Common myeloid progenitor, CD34-positive (primary cell): ENCODE data around the gene ADIPOQ.
"Not testable (repeated sequence)": the region's sequence is repeated elsewhere in the genome, so short reads cannot be mapped to it uniquely, and the experiment has no call there.

ENCODE experiments used
- CTCF ChIA-PET: fragments of 350-600 bp; sonication (Branson Sonifier 250); formaldehyde crosslinking; loops from one replicate; lab custom pipeline; 2021; ENCODE audit warnings: antibody characterized with exemption; lab: Charles Lee
- POLR2A ChIA-PET: fragments of 350-600 bp; sonication (Branson Sonifier 250); formaldehyde crosslinking; loops from one replicate; lab custom pipeline; 2021; ENCODE audit warnings: antibody characterized with exemption; lab: Charles Lee
- DNase-seq, 3 donors: peaks; one replicate each; pipeline versions ENCODE4 v3.0.0 to v3.0.0-alpha.2; 2013
- H3K27ac ChIP-seq, 2 experiments: 1 replicate in 1 of 2; 2 replicates in 1 of 2; pipeline ENCODE4 v1.7.0; 2013; ENCODE audit warnings: inconsistent platforms in 2 of 2, low read length in 2 of 2, mild to moderate bottlenecking in 2 of 2, low read depth in 1 of 2, moderate library complexity in 1 of 2; ENCODE audit not compliant: severe bottlenecking in 2 of 2, insufficient read depth in 1 of 2, poor library complexity in 1 of 2
- H3K27me3 ChIP-seq, 5 experiments: replicated peaks in 2 of 5; 1 replicate in 3 of 5; 2 replicates in 2 of 5; pipeline versions ENCODE4 v1.6.1 to v1.7.0; 2013; ENCODE audit warnings: low read length in 4 of 5, mild to moderate bottlenecking in 2 of 5, moderate library complexity in 2 of 5, inconsistent platforms in 1 of 5; ENCODE audit not compliant: insufficient read depth in 5 of 5, control insufficient read depth in 4 of 5
- H3K36me3 ChIP-seq, 4 experiments: 1 replicate in 2 of 4; 2 replicates in 2 of 4; pipeline versions ENCODE4 v1.6.1 to v1.7.0; 2013; ENCODE audit warnings: low read length in 3 of 4, control low read depth in 1 of 4, mild to moderate bottlenecking in 1 of 4; ENCODE audit not compliant: control insufficient read depth in 4 of 4, insufficient read depth in 4 of 4
- H3K4me1 ChIP-seq, 4 experiments: 1 replicate in 3 of 4; 2 replicates in 1 of 4; pipeline versions ENCODE4 v1.6.1 to v1.7.1; 2013; ENCODE audit warnings: low read length in 3 of 4, mild to moderate bottlenecking in 3 of 4, control low read depth in 1 of 4, inconsistent platforms in 1 of 4, moderate library complexity in 1 of 4; ENCODE audit not compliant: control insufficient read depth in 4 of 4, insufficient read depth in 4 of 4; ENCODE audit errors: control extremely low read depth in 1 of 4
- H3K4me3 ChIP-seq, 7 experiments: 1 replicate in 4 of 7; 2 replicates in 3 of 7; pipeline versions ENCODE4 v1.5.1 to v1.7.0; 2013; ENCODE audit warnings: mild to moderate bottlenecking in 7 of 7, low read length in 6 of 7, moderate library complexity in 6 of 7, inconsistent platforms in 2 of 7, low read depth in 2 of 7, control low read depth in 1 of 7; ENCODE audit not compliant: insufficient read depth in 4 of 7, control insufficient read depth in 1 of 7; ENCODE audit errors: extremely low read depth in 1 of 7
- H3K9me3 ChIP-seq, 5 experiments: 1 replicate in 4 of 5; 2 replicates in 1 of 5; pipeline versions ENCODE4 v1.6.1 to v1.7.1; 2013; ENCODE audit warnings: low read length in 4 of 5, mild to moderate bottlenecking in 2 of 5, inconsistent platforms in 1 of 5, low read depth in 1 of 5, moderate library complexity in 1 of 5; ENCODE audit not compliant: control insufficient read depth in 4 of 5, insufficient read depth in 2 of 5; ENCODE audit errors: control extremely low read depth in 1 of 5
- WGBS: methylation state at CpG from one replicate; pipeline ENCODE4 v1.1.5; 2013; ENCODE audit not compliant: insufficient coverage; 5-methylcytosine and 5-hydroxymethylcytosine counted together

ADIPOQ gene

DNA sequence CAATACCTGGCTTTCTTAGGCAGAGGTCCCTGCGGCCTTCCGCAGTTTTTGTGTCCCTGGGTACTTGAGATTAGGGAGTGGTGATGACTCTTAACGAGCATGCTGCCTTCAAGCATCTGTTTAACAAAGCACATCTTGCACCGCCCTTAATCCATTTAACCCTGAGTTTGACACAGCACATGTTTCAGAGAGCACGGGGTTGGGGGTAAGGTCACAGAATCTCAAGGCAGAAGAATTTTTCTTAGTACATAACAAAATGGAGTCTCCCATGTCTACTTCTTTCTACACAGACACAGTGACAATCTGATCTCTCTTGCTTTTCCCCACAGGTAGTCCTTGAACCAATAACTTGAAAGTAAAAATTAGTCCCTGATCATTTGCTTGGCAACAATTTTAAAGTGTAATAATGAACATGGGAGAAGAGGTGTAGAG, 45.0 kb downstream of the ADIPOQ start:
- H3K36me3 ChIP-seq, H3K9me3 ChIP-seq, H3K27me3 ChIP-seq, DNase-seq, H3K4me3 ChIP-seq, H3K27ac ChIP-seq, POLR2A ChIA-PET: not testable (repeated sequence)
- H3K4me1 ChIP-seq, result peaks cover 12 to 34% (median 18%) of the 10 kb centered on the region in 4 experiments
- WGBS, result no CpG with 5 or more reads among the region's 5 CpGs
- CTCF ChIA-PET, result interaction anchor here (2.1 kb wide), 1 partner anchor 38 kb away, joined by 5 read pairs; no protein-coding TSS in a partner anchor

DNA sequence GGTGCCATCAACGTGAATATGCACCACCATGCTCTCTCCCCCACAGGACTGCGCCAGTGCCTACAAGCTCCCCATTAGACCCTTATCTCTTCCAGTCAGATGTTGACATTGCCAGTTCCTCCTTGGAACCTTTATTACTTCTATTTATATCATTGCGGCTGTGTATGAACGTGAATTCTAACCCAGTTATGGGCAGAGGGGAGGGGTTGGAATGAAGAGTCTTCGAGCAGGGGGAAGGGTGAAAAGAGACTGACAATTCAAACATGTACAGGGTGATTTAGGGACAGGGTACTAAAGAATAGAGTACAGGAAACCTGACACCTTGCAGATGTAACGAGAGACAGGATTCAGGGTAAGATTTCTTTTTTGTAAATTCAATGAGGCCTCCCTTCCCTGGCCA, 46.1 kb downstream of the ADIPOQ start:
- POLR2A ChIA-PET, result no interaction called here
- no peaks in the 10 kb centered on the region for H3K9me3 ChIP-seq
- WGBS, result 0% methylated on average over 3 of the region's 6 CpGs
- no peaks in the 10 kb centered on the region for H3K27me3 ChIP-seq
- peak overlapping the region in 4 of 7 experiments; percentile 16 to 61 (median 40) for H3K4me3 ChIP-seq
- H3K36me3 ChIP-seq, result no peaks in the 10 kb centered on the region
- peak; percentile 68 to 96 (median 91) for DNase-seq
- peaks cover 12 to 29% (median 16%) of the 10 kb centered on the region in 4 experiments for H3K4me1 ChIP-seq
- peak overlapping the region in 1 of 2 experiments; percentile 69 for H3K27ac ChIP-seq
- CTCF ChIA-PET, result interaction anchor here (0.6 to 2.1 kb wide), 3 partner anchors 12 to 39 kb away, joined by 3 to 5 read pairs (median 3); no protein-coding TSS in a partner anchor

DNA sequence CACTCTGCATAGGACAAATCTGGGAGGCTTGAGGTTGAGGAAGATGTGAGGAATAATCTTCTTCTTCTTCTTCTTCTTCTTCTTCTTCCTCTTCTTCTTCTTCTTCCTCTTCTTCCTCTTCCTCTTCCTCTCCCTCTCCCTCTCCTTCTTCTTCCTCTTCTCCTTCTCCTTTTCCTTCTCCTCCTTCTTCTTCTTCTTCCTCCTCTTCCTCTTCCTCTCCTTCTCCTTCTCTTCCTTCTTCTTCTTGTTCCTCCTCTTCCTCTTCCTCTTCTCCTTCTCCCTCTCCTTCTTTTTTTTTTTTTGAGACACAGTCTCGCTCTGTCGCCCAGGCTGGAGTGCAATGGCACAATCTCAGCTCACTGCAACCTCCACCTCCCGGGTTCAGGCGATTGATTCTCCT, 47.2 kb downstream of the ADIPOQ start:
- H3K36me3 ChIP-seq, POLR2A ChIA-PET, H3K4me3 ChIP-seq, H3K9me3 ChIP-seq, DNase-seq, H3K27me3 ChIP-seq, H3K27ac ChIP-seq, CTCF ChIA-PET: not testable (repeated sequence)
- no CpG with 5 or more reads among the region's 4 CpGs for WGBS
- peaks cover 12 to 28% (median 16%) of the 10 kb centered on the region in 4 experiments for H3K4me1 ChIP-seq

DNA sequence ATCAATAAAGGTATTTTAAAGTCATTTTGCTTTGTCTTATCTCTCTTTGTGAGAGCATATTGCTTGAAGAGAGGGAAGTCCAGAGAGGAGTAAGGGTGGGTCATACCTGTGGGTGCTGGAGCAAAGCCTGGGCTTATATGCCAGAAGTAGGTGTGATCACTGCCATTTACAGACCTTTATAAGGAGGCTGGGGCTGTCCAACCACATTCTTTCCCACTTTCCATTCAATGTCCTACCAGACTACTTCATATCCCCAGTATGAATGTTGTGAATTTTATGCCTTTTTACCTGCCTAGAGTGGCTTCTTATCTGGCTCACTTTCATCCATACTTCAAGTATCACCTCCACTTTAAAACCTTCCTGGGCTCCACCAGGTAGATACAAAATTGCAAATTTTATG, 48.4 kb downstream of the ADIPOQ start:
- no peaks in the 10 kb centered on the region for H3K36me3 ChIP-seq
- CTCF ChIA-PET, result no interaction called here
- H3K9me3 ChIP-seq, result peaks cover 0 to 6% (median 0%) of the 10 kb centered on the region in 5 experiments
- peaks cover 12 to 28% (median 16%) of the 10 kb centered on the region in 4 experiments for H3K4me1 ChIP-seq
- POLR2A ChIA-PET, result no interaction called here
- no peaks in the 10 kb centered on the region for H3K27me3 ChIP-seq
- no peak overlapping the region for H3K27ac ChIP-seq
- no peak overlapping the region for H3K4me3 ChIP-seq
- DNase-seq, result no peak

DNA sequence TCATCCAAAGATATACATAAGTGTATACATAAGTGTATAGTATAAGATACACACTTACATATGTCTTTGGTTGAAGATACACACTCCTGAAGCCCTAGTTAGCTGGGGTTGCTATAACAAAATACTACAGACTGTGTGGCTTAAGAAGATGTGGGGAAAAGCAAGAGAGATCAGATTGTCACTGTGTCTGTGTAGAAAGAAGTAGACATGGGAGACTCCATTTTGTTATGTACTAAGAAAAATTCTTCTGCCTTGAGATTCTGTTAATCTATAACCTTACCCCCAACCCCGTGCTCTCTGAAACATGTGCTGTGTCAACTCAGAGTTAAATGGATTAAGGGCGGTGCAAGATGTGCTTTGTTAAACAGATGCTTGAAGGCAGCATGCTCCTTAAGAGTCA, 50.6 kb downstream of the ADIPOQ start:
- DNase-seq, CTCF ChIA-PET, POLR2A ChIA-PET, H3K36me3 ChIP-seq, H3K27ac ChIP-seq, H3K4me3 ChIP-seq, H3K27me3 ChIP-seq, H3K9me3 ChIP-seq: not testable (repeated sequence)
- no CpG with 5 or more reads among the region's 2 CpGs for WGBS
- H3K4me1 ChIP-seq, result peaks cover 6 to 15% (median 12%) of the 10 kb centered on the region in 4 experiments

DNA sequence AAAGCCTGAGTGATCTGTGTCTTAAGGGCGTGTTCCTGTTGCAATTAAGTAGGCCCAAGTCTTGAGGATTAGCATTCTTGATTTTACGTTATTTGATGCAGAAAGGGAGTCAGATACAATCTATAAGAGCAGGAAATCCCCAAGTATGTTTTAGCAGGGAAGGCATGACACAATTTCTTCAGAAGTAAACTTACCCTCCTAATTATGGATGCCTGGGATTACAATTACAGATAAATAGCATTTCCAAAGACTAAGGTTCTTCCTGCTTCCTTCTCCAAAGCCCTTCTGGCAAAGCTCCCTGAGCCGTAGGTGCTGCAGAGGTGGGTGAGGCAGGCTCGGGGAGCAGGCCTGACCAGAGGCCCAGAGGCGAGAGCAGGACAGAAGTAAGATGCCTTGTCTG, 52.9 kb downstream of the ADIPOQ start:
- Histone ChIP-seq H3K4me3 (no peak overlapping the region), H3K27me3 (no peaks in the 10 kb centered on the region), H3K4me1 (no peaks in the 10 kb centered on the region), H3K27ac (no peak overlapping the region), H3K9me3 (peaks cover 0 to 6% (median 0%) of the 10 kb centered on the region in 5 experiments), H3K36me3 (no peaks in the 10 kb centered on the region)
- CTCF ChIA-PET, result interaction anchor here (1.4 kb wide), 1 partner anchor 32 kb away, joined by 3 read pairs; no protein-coding TSS in a partner anchor
- 96% methylated on average over 4 of the region's 5 CpGs for WGBS
- POLR2A ChIA-PET, result no interaction called here
- no peak for DNase-seq

DNA sequence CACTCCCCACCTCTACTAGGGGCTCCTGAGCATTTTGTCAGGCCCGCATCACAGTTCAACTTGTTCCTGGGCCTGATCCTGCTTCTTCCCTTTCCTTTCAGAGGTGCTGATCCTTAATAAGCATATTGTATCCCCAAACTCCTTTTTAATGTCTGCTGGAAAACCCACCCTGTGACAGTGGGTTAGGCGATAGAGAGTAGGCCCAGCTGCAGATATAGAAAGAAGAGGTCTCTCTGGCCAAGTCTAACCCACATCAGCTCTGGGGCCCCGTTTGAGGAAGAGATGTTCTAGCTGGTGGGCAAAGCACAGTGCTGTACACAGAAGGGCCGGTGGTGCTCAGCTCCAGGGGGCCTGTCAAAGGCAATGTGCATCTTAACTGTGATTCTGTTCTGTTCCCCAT, 53.5 kb downstream of the ADIPOQ start:
- no peaks in the 10 kb centered on the region for H3K4me1 ChIP-seq
- no peaks in the 10 kb centered on the region for H3K27me3 ChIP-seq
- no peak for DNase-seq
- ChIA-PET CTCF (interaction anchor here (0.6 to 1.4 kb wide), 2 partner anchors 32 to 1047 kb away, joined by 3 read pairs; no protein-coding TSS in a partner anchor), POLR2A (no interaction called here)
- no peaks in the 10 kb centered on the region for H3K36me3 ChIP-seq
- peaks cover 0 to 6% (median 0%) of the 10 kb centered on the region in 5 experiments for H3K9me3 ChIP-seq
- no peak overlapping the region for H3K4me3 ChIP-seq
- H3K27ac ChIP-seq, result no peak overlapping the region
- WGBS, result 82% methylated on average over 4 of the region's 4 CpGs
